Common myeloid progenitor, CD34-positive (primary cell): Measurements from ENCODE around the gene RUNX1.

Experiments
- CTCF ChIA-PET: fragments of 350-600 bp; sonication (Branson Sonifier 250); formaldehyde crosslinking; loops from one replicate; lab custom pipeline; 2021; ENCODE audit warnings: antibody characterized with exemption; lab: Charles Lee
- POLR2A ChIA-PET: fragments of 350-600 bp; sonication (Branson Sonifier 250); formaldehyde crosslinking; loops from one replicate; lab custom pipeline; 2021; ENCODE audit warnings: antibody characterized with exemption; lab: Charles Lee
- DNase-seq, 3 donors: peaks; one replicate each; pipeline versions ENCODE4 v3.0.0 to v3.0.0-alpha.2; 2013
- H3K27ac ChIP-seq, 2 experiments: 1 replicate in 1 of 2; 2 replicates in 1 of 2; pipeline ENCODE4 v1.7.0; 2013; ENCODE audit warnings: inconsistent platforms in 2 of 2, low read length in 2 of 2, mild to moderate bottlenecking in 2 of 2, low read depth in 1 of 2, moderate library complexity in 1 of 2; ENCODE audit not compliant: severe bottlenecking in 2 of 2, insufficient read depth in 1 of 2, poor library complexity in 1 of 2
- H3K27me3 ChIP-seq, 5 experiments: replicated peaks in 2 of 5; 1 replicate in 3 of 5; 2 replicates in 2 of 5; pipeline versions ENCODE4 v1.6.1 to v1.7.0; 2013; ENCODE audit warnings: low read length in 4 of 5, mild to moderate bottlenecking in 2 of 5, moderate library complexity in 2 of 5, inconsistent platforms in 1 of 5; ENCODE audit not compliant: insufficient read depth in 5 of 5, control insufficient read depth in 4 of 5
- H3K36me3 ChIP-seq, 4 experiments: 1 replicate in 2 of 4; 2 replicates in 2 of 4; pipeline versions ENCODE4 v1.6.1 to v1.7.0; 2013; ENCODE audit warnings: low read length in 3 of 4, control low read depth in 1 of 4, mild to moderate bottlenecking in 1 of 4; ENCODE audit not compliant: control insufficient read depth in 4 of 4, insufficient read depth in 4 of 4
- H3K4me1 ChIP-seq, 4 experiments: 1 replicate in 3 of 4; 2 replicates in 1 of 4; pipeline versions ENCODE4 v1.6.1 to v1.7.1; 2013; ENCODE audit warnings: low read length in 3 of 4, mild to moderate bottlenecking in 3 of 4, control low read depth in 1 of 4, inconsistent platforms in 1 of 4, moderate library complexity in 1 of 4; ENCODE audit not compliant: control insufficient read depth in 4 of 4, insufficient read depth in 4 of 4; ENCODE audit errors: control extremely low read depth in 1 of 4
- H3K4me3 ChIP-seq, 7 experiments: 1 replicate in 4 of 7; 2 replicates in 3 of 7; pipeline versions ENCODE4 v1.5.1 to v1.7.0; 2013; ENCODE audit warnings: mild to moderate bottlenecking in 7 of 7, low read length in 6 of 7, moderate library complexity in 6 of 7, inconsistent platforms in 2 of 7, low read depth in 2 of 7, control low read depth in 1 of 7; ENCODE audit not compliant: insufficient read depth in 4 of 7, control insufficient read depth in 1 of 7; ENCODE audit errors: extremely low read depth in 1 of 7
- H3K9me3 ChIP-seq, 5 experiments: 1 replicate in 4 of 5; 2 replicates in 1 of 5; pipeline versions ENCODE4 v1.6.1 to v1.7.1; 2013; ENCODE audit warnings: low read length in 4 of 5, mild to moderate bottlenecking in 2 of 5, inconsistent platforms in 1 of 5, low read depth in 1 of 5, moderate library complexity in 1 of 5; ENCODE audit not compliant: control insufficient read depth in 4 of 5, insufficient read depth in 2 of 5; ENCODE audit errors: control extremely low read depth in 1 of 5
- whole genome bisulfite sequencing: methylation state at CpG from one replicate; pipeline ENCODE4 v1.1.5; 2013; ENCODE audit not compliant: insufficient coverage; 5-methylcytosine and 5-hydroxymethylcytosine counted together

RUNX1 gene

GRCh38 chr21:34908419-34909055, 140.6 kb downstream of the RUNX1 start:
- 0% methylated on average over 2 of the region's 3 CpGs for WGBS
- H3K4me3 ChIP-seq, result peak overlapping the region in 4 of 7 experiments; percentile 27 to 68 (median 63)
- peak; percentile 97 to 99 (median 99) for DNase-seq
- ChIA-PET POLR2A (interaction anchor here (0.6 to 2.3 kb wide), 10 partner anchors 15 to 140 kb away, joined by 3 to 14 read pairs (median 5); no protein-coding TSS in a partner anchor), CTCF (interaction anchor here (1.0 to 4.4 kb wide), 8 partner anchors 9 to 113 kb away, joined by 3 to 36 read pairs (median 4); no protein-coding TSS in a partner anchor)
- H3K9me3 ChIP-seq, result no peaks in the 10 kb centered on the region
- no peaks in the 10 kb centered on the region for H3K27me3 ChIP-seq
- peaks cover 70 to 98% (median 84%) of the 10 kb centered on the region in 4 experiments for H3K4me1 ChIP-seq
- H3K36me3 ChIP-seq, result peaks cover 0 to 7% (median 2%) of the 10 kb centered on the region in 4 experiments
- H3K27ac ChIP-seq, result peak overlapping the region; percentile 94 to 99

- H3K4me1 ChIP-seq, result peaks cover 70 to 95% (median 80%) of the 10 kb centered on the region in 4 experiments
- peak; percentile 58 to 85 (median 79) for DNase-seq
- H3K4me3 ChIP-seq, result peak overlapping the region in 6 of 7 experiments; percentile 27 to 68 (median 54)
- peaks cover 0 to 3% (median 0%) of the 10 kb centered on the region in 4 experiments for H3K36me3 ChIP-seq
- 20% methylated on average over 2 of the region's 7 CpGs for WGBS
- H3K27me3 ChIP-seq, result no peaks in the 10 kb centered on the region
- H3K27ac ChIP-seq, result peak overlapping the region; percentile 94 to 99
- ChIA-PET CTCF (interaction anchor here (0.6 to 4.4 kb wide), 8 partner anchors 8 to 141 kb away, joined by 3 to 36 read pairs (median 4); no protein-coding TSS in a partner anchor), POLR2A (interaction anchor here (0.6 to 2.3 kb wide), 10 partner anchors 15 to 141 kb away, joined by 3 to 14 read pairs (median 5); no protein-coding TSS in a partner anchor)
- H3K9me3 ChIP-seq, result no peaks in the 10 kb centered on the region
Measured at GRCh38 chr21:34907461-34908418, 141.4 kb downstream of the RUNX1 start.

GRCh38 chr21:34906401-34906800, 142.7 kb downstream of the RUNX1 start:
- CTCF ChIA-PET, result interaction anchor here (1.0 to 4.4 kb wide), 6 partner anchors 12 to 142 kb away, joined by 3 to 36 read pairs (median 4); no protein-coding TSS in a partner anchor
- Histone ChIP-seq H3K27ac (peak overlapping the region; percentile 94 to 99), H3K36me3 (peaks cover 3 to 10% (median 4%) of the 10 kb centered on the region in 4 experiments), H3K4me1 (peaks cover 61 to 89% (median 71%) of the 10 kb centered on the region in 4 experiments), H3K27me3 (no peaks in the 10 kb centered on the region), H3K4me3 (peak overlapping the region in 2 of 7 experiments; percentile 65 to 68), H3K9me3 (no peaks in the 10 kb centered on the region)
- POLR2A ChIA-PET, result interaction anchor here (0.6 to 1.4 kb wide), 3 partner anchors 12 to 16 kb away, joined by 3 to 7 read pairs (median 7); no protein-coding TSS in a partner anchor
- no peak for DNase-seq

- ChIA-PET POLR2A (no interaction called here), CTCF (interaction anchor here (0.7 to 4.4 kb wide), 5 partner anchors 11 to 90 kb away, joined by 3 to 36 read pairs (median 3); no protein-coding TSS in a partner anchor)
- H3K27ac ChIP-seq, result peak overlapping the region; percentile 94 to 99
- peak overlapping the region in 1 of 7 experiments; percentile 3 for H3K4me3 ChIP-seq
- peaks cover 49 to 79% (median 59%) of the 10 kb centered on the region in 4 experiments for H3K4me1 ChIP-seq
- H3K9me3 ChIP-seq, result no peaks in the 10 kb centered on the region
- 100% methylated on average over 1 of the region's 4 CpGs for WGBS
- peaks cover 3 to 11% (median 4%) of the 10 kb centered on the region in 4 experiments for H3K36me3 ChIP-seq
- H3K27me3 ChIP-seq, result no peaks in the 10 kb centered on the region
- no peak for DNase-seq
Measured at GRCh38 chr21:34905218-34905537, 143.9 kb downstream of the RUNX1 start.

- no peaks in the 10 kb centered on the region for H3K27me3 ChIP-seq
- WGBS, result 100% methylated on average over 2 of the region's 8 CpGs
- no peaks in the 10 kb centered on the region for H3K9me3 ChIP-seq
- H3K4me1 ChIP-seq, result peaks cover 44 to 74% (median 54%) of the 10 kb centered on the region in 4 experiments
- ChIA-PET CTCF (interaction anchor here (1.4 to 4.4 kb wide), 2 partner anchors 10 to 16 kb away, joined by 3 to 36 read pairs; no protein-coding TSS in a partner anchor), POLR2A (no interaction called here)
- H3K4me3 ChIP-seq, result peak overlapping the region in 1 of 7 experiments; percentile 1
- DNase-seq, result no peak
- H3K36me3 ChIP-seq, result peaks cover 3 to 12% (median 4%) of the 10 kb centered on the region in 4 experiments
- H3K27ac ChIP-seq, result peak overlapping the region; percentile 94 to 99
Measured at GRCh38 chr21:34904526-34905217, 144.4 kb downstream of the RUNX1 start.

- ChIA-PET CTCF (interaction anchor here (0.9 to 2.4 kb wide), 6 partner anchors 8 to 60 kb away, joined by 3 to 9 read pairs (median 6); no protein-coding TSS in a partner anchor), POLR2A (interaction anchor here (0.8 kb wide), 1 partner anchor 12 kb away, joined by 3 read pairs; no protein-coding TSS in a partner anchor)
- WGBS, result 100% methylated on average over 1 of the region's 2 CpGs
Measured at GRCh38 chr21:34900376-34900775, 148.7 kb downstream of the RUNX1 start.

More at GRCh38 chr21:34900376-34900775, 148.7 kb downstream of the RUNX1 start:
- Histone ChIP-seq H3K4me3 (no peak overlapping the region), H3K36me3 (peaks cover 16 to 40% (median 27%) of the 10 kb centered on the region in 4 experiments), H3K27ac (no peak overlapping the region), H3K4me1 (peaks cover 10 to 36% (median 17%) of the 10 kb centered on the region in 4 experiments), H3K9me3 (peaks cover 0 to 15% (median 6%) of the 10 kb centered on the region in 5 experiments), H3K27me3 (no peaks in the 10 kb centered on the region)
- no peak for DNase-seq
